HG03159 (cell line): ENCODE results near the gene KAT8.
A peak's percentile ranks its signal among the peaks of the same experiment; 100 is the strongest.
"Not testable (repeated sequence)": the region's sequence is repeated elsewhere in the genome, so short reads cannot be mapped to it uniquely, and the experiment has no call there.

Experiments used
- ATAC-seq: cut with Tn5 transposase; IDR thresholded peaks from one replicate; pipeline ENCODE4 v1.9.1; 2021; ENCODE audit warnings: mild to moderate bottlenecking, moderate library complexity; ENCODE audit not compliant: unreplicated experiment

Gene KAT8

GRCh38 chr16:31083556-31083955, 33.9 kb upstream of the KAT8 start:
- ATAC-seq, result no peak

DNA sequence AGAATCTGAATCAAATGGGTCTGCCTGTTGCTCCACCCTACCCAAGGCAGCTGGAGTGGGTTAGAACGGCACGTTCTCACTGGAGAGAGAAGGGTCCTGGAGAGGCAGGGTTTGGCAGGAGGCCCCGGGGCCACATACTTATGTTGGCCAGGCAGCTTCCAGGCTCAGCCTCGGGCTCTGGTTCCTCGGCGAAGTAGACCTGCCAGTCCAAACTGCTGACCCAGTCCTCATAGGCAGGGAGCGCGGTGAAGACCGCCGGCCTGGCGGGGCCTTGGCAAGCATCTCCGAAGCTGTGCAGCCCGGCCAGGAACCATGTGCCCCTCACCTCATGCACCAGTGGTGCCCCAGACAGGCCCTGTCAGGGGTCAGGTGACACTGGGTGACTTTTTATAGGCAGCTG, 33.5 kb upstream of the KAT8 start:
- ATAC-seq, result no peak

DNA sequence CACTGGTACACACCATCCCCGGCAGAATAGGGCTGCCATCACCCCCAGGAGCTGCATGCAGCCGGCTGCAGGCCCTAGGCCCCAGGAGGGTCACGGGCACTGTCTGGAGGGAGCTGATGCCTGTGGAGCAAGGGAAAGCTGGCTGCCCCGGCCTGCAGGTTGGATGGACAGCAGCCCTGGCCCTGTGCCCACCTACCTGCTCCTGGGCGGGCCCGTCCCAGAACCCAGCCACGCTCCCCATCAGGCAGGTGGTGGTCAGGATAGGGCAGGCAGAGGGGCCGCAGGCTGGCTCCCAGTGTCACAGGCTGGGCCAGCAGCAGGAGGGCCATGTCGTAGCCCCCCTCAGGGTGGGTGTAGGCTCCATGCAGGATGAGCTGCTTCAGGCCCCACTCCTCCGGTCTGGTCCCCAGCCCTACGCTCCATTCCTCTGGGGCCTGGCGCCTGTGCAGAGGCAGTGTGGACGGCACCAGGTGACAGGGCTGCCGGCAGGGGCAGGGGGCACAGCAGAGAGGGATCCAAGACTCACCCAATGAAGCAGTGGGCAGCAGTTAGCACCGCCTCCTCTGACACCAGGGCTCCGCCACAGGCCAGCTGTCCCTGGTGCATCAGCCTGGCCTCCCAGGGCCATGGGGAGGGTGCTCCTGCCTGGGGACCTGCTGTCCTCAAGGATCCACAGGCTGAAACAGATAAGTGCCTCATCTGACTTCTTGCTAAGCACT, 32.7 kb upstream of the KAT8 start:
- ATAC-seq, result no peak

GRCh38 chr16:31085411-31085810, 32.1 kb upstream of the KAT8 start:
- no peak for ATAC-seq

DNA sequence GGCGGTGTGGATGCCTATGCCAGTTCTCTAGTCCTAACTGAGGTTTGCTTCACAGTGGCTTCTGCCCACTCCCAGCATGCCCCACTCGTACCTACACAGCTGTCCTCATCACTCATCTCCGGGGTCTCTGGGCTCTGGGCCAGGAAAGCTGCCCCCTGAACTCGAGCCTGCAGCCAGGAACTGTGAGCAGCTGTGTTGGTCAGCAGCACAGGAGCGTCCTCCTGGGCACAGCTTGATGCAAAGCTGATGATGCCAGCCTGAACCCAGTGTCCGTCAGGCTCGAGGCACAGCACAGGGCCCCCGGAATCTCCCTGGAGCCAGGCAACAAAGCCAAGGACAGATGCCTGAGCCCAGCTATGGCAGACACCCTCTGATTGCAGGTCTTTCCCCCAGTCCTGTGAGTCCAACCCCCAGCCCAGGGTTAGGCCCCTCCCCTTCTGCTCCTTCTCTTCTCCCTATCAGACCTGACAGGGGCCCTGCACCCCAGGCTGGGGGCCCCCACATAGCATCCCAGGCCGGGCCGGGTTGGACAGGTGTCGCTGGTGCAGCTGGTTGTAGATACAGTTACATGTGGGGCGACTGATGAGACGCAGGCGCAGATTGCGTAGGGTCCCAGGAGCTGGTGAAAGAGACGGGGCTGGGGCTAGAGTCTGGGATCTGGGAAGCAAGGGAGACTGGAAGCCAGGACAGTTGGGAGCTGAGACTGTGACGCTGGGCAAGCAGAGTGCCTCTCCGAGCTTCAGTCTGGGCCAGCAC, 31.4 kb upstream of the KAT8 start:
- ATAC-seq, result no peak

- ATAC-seq, result no peak
Observed at GRCh38 chr16:31086629-31086906, 30.9 kb upstream of the KAT8 start.

GRCh38 chr16:31087481-31087880, 30.0 kb upstream of the KAT8 start:
- ATAC-seq, result no peak

- ATAC-seq, result no peak
Observed at GRCh38 chr16:31087971-31088370, 29.5 kb upstream of the KAT8 start.

DNA sequence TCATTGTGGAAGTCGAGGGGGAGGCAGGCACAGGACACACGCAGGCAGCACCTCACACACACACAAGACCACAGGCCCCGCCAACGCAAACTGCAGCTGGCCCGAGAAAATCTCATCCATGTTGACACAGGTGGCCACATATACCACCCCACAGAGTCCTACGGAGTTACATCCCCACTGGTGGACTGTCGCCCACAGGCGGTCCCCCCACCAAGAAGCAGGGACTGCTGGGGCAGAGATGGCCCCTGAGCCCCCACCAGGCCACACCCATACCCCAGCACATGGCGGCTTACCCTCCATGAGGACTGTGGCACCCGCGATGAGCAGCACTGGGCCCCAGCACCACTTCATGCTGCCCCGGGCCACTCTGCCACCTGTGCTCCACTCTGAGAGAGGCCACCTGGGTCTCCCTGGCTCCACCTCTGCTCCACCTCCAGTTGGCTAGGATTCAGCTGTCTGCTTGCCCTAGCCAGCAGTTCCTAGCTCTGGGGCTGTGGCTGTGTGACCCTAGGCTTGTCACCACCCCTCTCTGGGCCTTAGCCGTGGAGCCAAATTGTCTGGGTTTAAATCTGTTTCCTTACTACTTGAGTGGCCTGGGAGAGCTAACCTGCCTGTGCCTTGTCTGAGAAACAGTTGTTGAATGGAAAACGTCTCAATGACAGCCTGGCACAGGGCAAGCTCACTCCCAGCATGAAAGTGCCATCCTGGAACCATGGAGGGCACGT, 28.8 kb upstream of the KAT8 start, which contains the start of gene PRSS53:
Gene PRSS53 (minus strand): TSS at position 485 of the 725 bp plus-strand sequence. CDS start 134 bp downstream, at position 351.
- ATAC-seq, result no peak

- ATAC-seq, result no peak
Observed at GRCh38 chr16:31089199-31089598, 28.3 kb upstream of the KAT8 start.

DNA sequence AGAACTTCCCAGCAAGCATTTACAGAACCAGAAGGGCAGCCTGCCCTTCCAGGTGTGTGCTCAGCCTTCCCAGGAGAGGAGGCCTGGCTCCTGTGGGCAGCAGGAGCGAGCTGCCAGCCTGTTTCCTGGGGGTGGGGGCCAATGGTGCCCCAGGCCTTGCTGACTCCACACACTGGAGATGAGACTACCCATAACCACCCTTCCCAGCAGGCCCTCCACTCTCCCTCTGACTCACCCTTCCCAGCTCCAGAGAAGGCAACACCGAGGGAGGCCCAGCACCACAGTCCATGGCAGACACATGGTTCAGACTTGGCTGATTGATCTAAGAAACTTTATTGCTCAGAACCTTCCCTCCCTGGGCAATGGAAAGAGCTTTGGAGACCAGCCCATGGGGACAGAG, 26.9 kb upstream of the KAT8 start:
- ATAC-seq, result no peak

GRCh38 chr16:31092330-31092729, 25.1 kb upstream of the KAT8 start:
- ATAC-seq, result no peak

DNA sequence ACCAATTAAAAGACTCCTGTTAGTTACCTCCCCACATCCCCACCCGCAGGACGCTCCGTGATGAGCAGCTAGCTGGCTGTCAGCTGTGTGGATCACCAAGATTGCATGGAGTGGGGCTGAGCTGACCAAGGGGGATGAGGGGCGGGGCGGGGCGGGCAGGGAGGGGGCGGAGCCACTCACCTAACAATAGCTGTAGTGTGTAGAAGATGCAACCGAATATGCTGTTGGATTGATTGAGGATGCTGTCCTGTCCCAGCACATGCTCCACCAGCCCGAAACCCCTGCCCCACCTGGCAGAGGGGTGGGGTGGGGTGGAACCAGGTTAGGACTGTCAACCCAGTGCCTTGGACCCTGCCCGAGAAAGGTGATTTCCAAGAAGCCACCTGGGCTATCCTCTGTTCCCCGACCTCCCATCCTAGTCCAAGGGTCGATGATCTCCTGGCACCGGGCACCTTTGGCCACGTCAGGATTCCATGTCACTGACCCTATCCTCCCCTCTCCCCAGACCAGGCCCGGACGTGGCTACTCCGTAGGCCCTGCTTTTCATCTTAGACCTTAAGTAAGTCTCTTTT, 24.2 kb upstream of the KAT8 start:
- no peak for ATAC-seq

GRCh38 chr16:31094088-31094423, 23.4 kb upstream of the KAT8 start:
- ATAC-seq, result peak; percentile 20

DNA sequence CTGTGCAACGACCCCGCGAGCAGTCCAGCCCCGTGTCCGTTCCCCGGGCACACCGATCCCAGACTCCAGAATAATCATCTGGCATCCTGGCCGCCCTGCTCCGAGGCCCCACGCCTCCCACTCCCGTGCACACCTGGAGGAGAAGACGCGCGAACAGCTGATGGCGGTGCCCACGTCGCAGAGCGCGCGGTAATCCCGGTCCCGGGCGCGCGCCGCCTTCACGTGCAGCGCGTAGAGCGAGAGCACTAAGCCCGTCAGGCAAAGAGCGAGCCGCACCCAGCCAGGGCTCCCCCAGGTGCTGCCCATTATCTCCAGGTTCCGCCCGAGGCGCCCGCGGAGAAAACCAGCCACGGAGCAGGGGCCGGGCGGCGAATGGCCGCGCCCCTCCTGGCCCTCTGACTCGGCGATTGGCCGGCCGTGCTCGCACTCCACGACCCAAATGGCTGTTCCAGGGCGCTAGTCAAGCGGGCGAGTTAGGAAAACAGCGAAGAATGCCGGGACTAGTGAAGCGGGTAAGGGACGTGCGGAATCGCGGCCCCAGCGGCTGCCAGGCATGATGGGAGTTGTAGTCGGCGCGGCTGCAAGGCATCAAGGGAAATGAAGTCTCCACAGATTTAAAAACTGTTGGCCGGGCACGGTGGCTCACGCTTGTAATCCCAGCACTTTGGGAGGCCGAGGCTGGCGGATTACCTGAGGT, 22.9 kb upstream of the KAT8 start, which contains the start of gene VKORC1:
Gene VKORC1 (minus strand): TSS at position 374 of the 697 bp plus-strand sequence. CDS start 68 bp downstream, at position 306.
- ATAC-seq, result peak; percentile 83

- no peak for ATAC-seq
Observed at GRCh38 chr16:31099860-31100638, 17.4 kb upstream of the KAT8 start.

DNA sequence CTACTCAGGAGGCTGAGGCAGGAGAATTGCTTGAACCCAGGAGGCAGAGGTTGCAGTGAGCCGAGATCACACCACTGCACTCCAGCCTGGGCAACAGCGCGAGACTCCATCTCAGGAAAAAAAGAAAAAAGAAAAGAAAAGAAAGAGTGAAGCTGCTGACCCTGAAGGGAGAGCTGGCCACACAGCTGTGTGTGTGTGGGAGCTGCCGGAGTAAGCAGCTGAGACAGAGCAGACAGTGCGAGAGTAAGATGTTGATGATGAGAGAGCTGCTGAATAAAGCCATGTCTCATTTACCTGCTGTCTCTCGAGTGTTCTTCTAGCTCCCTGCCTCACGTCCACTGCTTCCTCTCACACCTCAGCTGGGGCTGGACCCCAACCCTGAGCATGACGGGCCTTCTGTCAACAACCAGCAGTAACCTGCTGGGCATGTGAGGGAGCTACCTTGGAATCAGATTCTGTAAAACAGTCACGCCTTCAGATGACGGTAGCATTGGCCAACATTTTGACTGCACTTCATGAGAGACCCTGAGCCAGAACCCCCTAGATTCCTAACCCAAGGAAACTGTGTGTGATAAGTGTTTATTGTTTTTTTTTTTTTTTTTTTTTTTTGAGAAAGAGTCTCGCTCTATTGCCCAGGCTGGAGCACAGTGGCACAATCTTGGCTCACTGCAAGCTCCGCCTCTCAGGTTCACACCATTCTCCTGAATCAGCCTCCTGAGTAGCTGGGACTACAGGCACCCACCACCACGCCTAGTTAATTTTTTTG, 16.4 kb upstream of the KAT8 start:
- ATAC-seq, result not testable (repeated sequence)

- ATAC-seq, result peak; percentile 61
Observed at GRCh38 chr16:31105677-31106213, 11.7 kb upstream of the KAT8 start.
